K562 (cell line): ENCODE data around the gene ACOT2. TPM values are rescaled to one million over a fixed set of nuclear protein-coding genes. Genes with fewer than 3 reads are reported as not detected.

Source experiments
- ATAC-seq: fragments of 200-7000 bp; cut with Tn5 transposase; 3 replicates; pipeline ENCODE4 v1.9.1; 2020; ENCODE audit warnings: moderate library complexity
- BruUV-seq: library from RNA; stranded (reverse); fragments of 400-500 nt; replicated peaks from 2 replicates; lab custom pipeline; 2021; lab: Mats Ljungman, UMichigan
- CTCF ChIA-PET: fragments of 300-600 bp; formaldehyde crosslinking; extraction: SDS; loops from one replicate; lab custom pipeline; 2021; ENCODE audit warnings: low intra/inter-chr PET ratio; lab: Yijun Ruan, JAX
- POLR2A ChIA-PET: fragments of 300-600, 350-650 bp; sonication (Branson Sonifier 250); formaldehyde crosslinking; extraction: SDS; loops from one replicate; lab custom pipeline; 2021; ENCODE audit warnings: antibody characterized with exemption, inconsistent platforms; lab: Yijun Ruan, JAX
- DNase-seq, 4 experiments: peaks; one replicate each; pipeline versions ENCODE4 v3.0.0 to v3.0.0-alpha.2; 2011 to 2018; ENCODE audit warnings: low spot score in 3 of 4, mixed read lengths in 3 of 4; ENCODE audit errors: extremely low read depth in 1 of 4
- FAIRE-seq: peaks from 2 replicates; lab custom pipeline; 2011; peaks lifted over from hg19 to GRCh38; lab: Jason Lieb, UNC
- H2AFZ ChIP-seq: 2 replicates; pipeline ENCODE4 v1.6.0; 2011; ENCODE audit warnings: low read depth, low read length, control low read depth, inconsistent platforms
- H3K27ac ChIP-seq: fragments of 200-600 bp; 3 replicates; pipeline ENCODE4 v1.8.0; 2011; ENCODE audit warnings: low read depth, mild to moderate bottlenecking, control low read depth, inconsistent platforms, low read length, moderate library complexity, mixed read lengths; ENCODE audit errors: extremely low read depth
- H3K27me3 ChIP-seq, 2 experiments: fragments of 300-600 bp in 1 of 2; 2 replicates in 1 of 2; 3 replicates in 1 of 2; pipeline versions ENCODE4 v1.6.0 to v1.8.0; 2011; ENCODE audit warnings: inconsistent platforms in 2 of 2, low read length in 2 of 2, mild to moderate bottlenecking in 1 of 2, mixed read lengths in 1 of 2, moderate library complexity in 1 of 2; ENCODE audit not compliant: control insufficient read depth in 2 of 2, insufficient read depth in 2 of 2
- H3K36me3 ChIP-seq: fragments of 300-600 bp; 3 replicates; pipeline ENCODE4 v1.8.0; 2011; ENCODE audit warnings: mild to moderate bottlenecking, low read length, inconsistent platforms; ENCODE audit not compliant: control insufficient read depth, insufficient read depth
- H3K4me1 ChIP-seq, 2 experiments: fragments of 200-600 bp in 1 of 2; replicated peaks in 1 of 2; 2 replicates in 1 of 2; 3 replicates in 1 of 2; pipeline versions ENCODE4 v1.5.1 to v1.8.0; 2011; ENCODE audit warnings: inconsistent platforms in 2 of 2, low read length in 2 of 2, mild to moderate bottlenecking in 1 of 2, mixed read lengths in 1 of 2, moderate library complexity in 1 of 2; ENCODE audit not compliant: control insufficient read depth in 2 of 2, insufficient read depth in 2 of 2
- H3K4me2 ChIP-seq: 2 replicates; pipeline ENCODE4 v1.6.1; 2011; ENCODE audit warnings: low read length, control low read depth, inconsistent platforms, mixed read lengths; ENCODE audit not compliant: insufficient read depth
- H3K4me3 ChIP-seq: fragments of 200-600 bp; sonication (generic), shearing (Covaris generic); 2 replicates; pipeline ENCODE4 v1.5.1; 2016; ENCODE audit warnings: control low read depth, inconsistent platforms
- H3K79me2 ChIP-seq: fragments of 200-600 bp; 3 replicates; pipeline ENCODE4 v1.8.0; 2011; ENCODE audit warnings: low read length, inconsistent platforms; ENCODE audit not compliant: control insufficient read depth, insufficient read depth
- H3K9ac ChIP-seq, 2 experiments: 2 replicates each; pipeline versions ENCODE4 v1.6.0 to v1.6.1; 2011; ENCODE audit warnings: low read depth in 2 of 2, low read length in 2 of 2, control low read depth in 1 of 2, inconsistent platforms in 1 of 2, mild to moderate bottlenecking in 1 of 2, mixed read lengths in 1 of 2; ENCODE audit not compliant: insufficient read depth in 1 of 2
- H3K9me1 ChIP-seq: one replicate; pipeline ENCODE4 v1.6.0; 2011; ENCODE audit warnings: inconsistent platforms, mild to moderate bottlenecking, low read length, moderate library complexity; ENCODE audit not compliant: control insufficient read depth, insufficient read depth
- H3K9me3 ChIP-seq: replicated peaks from 2 replicates; pipeline ENCODE4 v1.5.1; 2011; ENCODE audit warnings: low read depth, low read length, inconsistent platforms; ENCODE audit not compliant: control insufficient read depth, insufficient read depth
- H4K20me1 ChIP-seq: replicated peaks from 2 replicates; pipeline ENCODE4 v1.6.1; 2011; ENCODE audit warnings: low read length, inconsistent platforms, mixed read lengths; ENCODE audit not compliant: control insufficient read depth, insufficient read depth
- BACH1 ChIP-seq: fragments of 200-800 bp; sonication (Bioruptor generic); IDR thresholded peaks from 2 replicates; pipeline ENCODE4 v1.6.1; 2016; ENCODE audit warnings: missing genetic modification characterization, missing compliant biosample characterization
- MCM5 ChIP-seq: fragments of 450-650 bp; IDR thresholded peaks from 2 replicates; pipeline ENCODE4 v1.6.1; 2016; ENCODE audit warnings: low read depth
- MEF2A ChIP-seq: IDR thresholded peaks from 2 replicates; pipeline ENCODE4 v1.6.1; 2011; ENCODE audit warnings: low read depth, mild to moderate bottlenecking, low read length, moderate library complexity; ENCODE audit not compliant: control insufficient read depth
- MIER1 ChIP-seq: fragments of 450-650 bp; IDR thresholded peaks from 2 replicates; pipeline ENCODE4 v1.6.1; 2016; ENCODE audit warnings: antibody characterized with exemption, mild to moderate bottlenecking, low read depth
- SAFB2 ChIP-seq: fragments of 200-400 bp; formaldehyde crosslinking; IDR thresholded peaks from 2 replicates; pipeline ENCODE4 v1.6.1; 2018; ENCODE audit warnings: borderline replicate concordance, low read length, low read depth, moderate library complexity; ENCODE audit not compliant: severe bottlenecking
- SP2 ChIP-seq: IDR thresholded peaks from 2 replicates; pipeline ENCODE4 v1.6.1; 2011; ENCODE audit warnings: mild to moderate bottlenecking, low read depth, low read length, moderate library complexity; ENCODE audit not compliant: poor library complexity, severe bottlenecking; ENCODE audit errors: extremely low read depth
- WHSC1 ChIP-seq: IDR thresholded peaks from one replicate; pipeline ENCODE4 v1.6.1; 2012; ENCODE audit warnings: low read length, control low read depth, inconsistent platforms
- whole genome bisulfite sequencing: fragments of 100-300 bp; shearing (Covaris generic); methylation state at CpG from one replicate; pipeline ENCODE4 v1.1.6; 2016; ENCODE audit warnings: low coverage, mixed read lengths; ENCODE audit not compliant: insufficient coverage; ENCODE audit errors: missing lambda C conversion rate; 5-methylcytosine and 5-hydroxymethylcytosine counted together
- in situ Hi-C: fragments of 300-500 bp; cut with MboI; formaldehyde crosslinking; loops from 4 replicates; pipeline ENCODE4 v1.15.0; 2018; ENCODE audit warnings: inconsistent platforms, mixed read lengths
- intact Hi-C: fragments of 100-400 bp; cut with micrococcal nuclease; formaldehyde crosslinking; loops from 2 replicates; pipeline ENCODE4 v1.14.2; 2022
- polyA plus RNA-seq, 8 experiments: library from polyadenylated mRNA; depleted of rRNA in 4 of 8; stranded (reverse) in 5 of 8; unstranded in 3 of 8; fragments of >200 nt; fragmentation: Nextera tagmentation in 2 of 8; fragmentation: Illumina TruSeq in 1 of 8; extraction: Ambion mirVana in 2 of 8; extraction: Trizol in 1 of 8; gene quantifications; 2 replicates each; pipeline versions ENCODE4 v1.2.1 to v1.2.3, GENCODE V29; 2011 to 2014; ENCODE audit warnings: inconsistent platforms in 1 of 8, missing spikeins in 1 of 8
- total RNA-seq, 7 experiments: library from RNA; depleted of rRNA in 6 of 7; stranded (reverse); fragments of >200 nt in 6 of 7; fragmentation: Illumina TruSeq in 2 of 7; extraction: Trizol in 2 of 7; gene quantifications; 2 replicates each; pipeline versions ENCODE4 v1.2.1 to v1.2.3, GENCODE V29; 2011 to 2021; ENCODE audit warnings: low replicate concordance in 1 of 7
- TF ChIP-seq, protein P1 (sequence below), 2 experiments: fragments of 150-350 bp in 1 of 2; IDR thresholded peaks; 2 replicates each; pipeline ENCODE4 v1.6.1; 2012 to 2016; ENCODE audit warnings: low read depth in 2 of 2, low read length in 2 of 2, mild to moderate bottlenecking in 1 of 2, moderate library complexity in 1 of 2
- TF ChIP-seq, protein P2 (sequence below): conservative IDR thresholded peaks from 2 replicates; pipeline ENCODE4 v1.6.1; 2011; ENCODE audit warnings: low read depth, mild to moderate bottlenecking, low read length; ENCODE audit not compliant: control insufficient read depth

ACOT2 gene
- total and polyA plus RNA-seq, 9 of the 15 experiments (the other 6 are each of a cell fraction or from before 2014, with no cell fraction given): 0.04 to 0.15 (median 0.04) TPM; not detected in 6

DNA sequence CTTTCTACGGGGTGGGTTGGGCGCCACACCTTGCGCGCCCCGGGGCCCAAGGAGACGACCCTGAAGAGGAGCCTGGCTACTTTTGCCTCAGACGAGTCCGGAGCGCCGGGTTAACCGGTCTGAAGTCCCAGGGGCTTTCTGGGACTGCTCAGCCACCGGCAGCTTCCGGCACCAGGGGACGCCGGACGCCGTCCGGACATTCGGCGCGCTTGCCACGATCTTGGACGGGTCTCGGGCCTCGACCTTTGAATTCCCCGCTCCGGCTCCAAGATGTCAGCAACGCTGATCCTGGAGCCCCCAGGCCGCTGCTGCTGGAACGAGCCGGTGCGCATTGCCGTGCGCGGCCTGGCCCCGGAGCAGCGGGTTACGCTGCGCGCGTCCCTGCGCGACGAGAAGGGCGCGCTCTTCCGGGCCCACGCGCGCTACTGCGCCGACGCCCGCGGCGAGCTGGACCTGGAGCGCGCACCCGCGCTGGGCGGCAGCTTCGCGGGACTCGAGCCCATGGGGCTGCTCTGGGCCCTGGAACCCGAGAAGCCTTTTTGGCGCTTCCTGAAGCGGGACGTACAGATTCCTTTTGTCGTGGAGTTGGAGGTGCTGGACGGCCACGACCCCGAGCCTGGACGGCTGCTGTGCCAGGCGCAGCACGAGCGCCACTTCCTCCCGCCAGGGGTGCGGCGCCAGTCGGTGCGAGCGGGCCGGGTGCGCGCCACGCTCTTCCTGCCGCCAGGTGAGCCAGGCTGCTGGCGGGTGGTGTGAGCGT, 22.9 kb downstream of the ACOT2 start, which contains the start of gene ACOT4:
ACOT4 (plus strand) TSS at position 184 of the 760 bp plus-strand sequence; CDS start at position 271, 87 bp downstream.
- DNase-seq (no peak), ATAC-seq (no peak), FAIRE-seq (no peak)
- Histone ChIP-seq H3K79me2 (no peaks in the 10 kb centered on the region), H3K27ac (no peak within 1 kb of the TSS), H3K27me3 (no peaks in the 10 kb centered on the region), H3K4me2 (no peak within 1 kb of the TSS), H3K9ac (no peak within 1 kb of the TSS), H3K9me3 (no peaks in the 10 kb centered on the region), H3K4me3 (no peak within 1 kb of the TSS), H3K9me1 (no peaks in the 10 kb centered on the region), H4K20me1 (no peaks in the 10 kb centered on the region), H3K4me1 (no peaks in the 10 kb centered on the region; a peak in 2 of 5 replicates), H3K36me3 (no peaks in the 10 kb centered on the region), H2AFZ (no peak within 1 kb of the TSS)
- ChIA-PET CTCF (no interaction called here), POLR2A (no interaction called here)
- WGBS: 88% methylated on average over 8 of the region's 89 CpGs
- TF ChIP-seq BACH1 (tag): no peak
- TF ChIP-seq, protein P1, sequence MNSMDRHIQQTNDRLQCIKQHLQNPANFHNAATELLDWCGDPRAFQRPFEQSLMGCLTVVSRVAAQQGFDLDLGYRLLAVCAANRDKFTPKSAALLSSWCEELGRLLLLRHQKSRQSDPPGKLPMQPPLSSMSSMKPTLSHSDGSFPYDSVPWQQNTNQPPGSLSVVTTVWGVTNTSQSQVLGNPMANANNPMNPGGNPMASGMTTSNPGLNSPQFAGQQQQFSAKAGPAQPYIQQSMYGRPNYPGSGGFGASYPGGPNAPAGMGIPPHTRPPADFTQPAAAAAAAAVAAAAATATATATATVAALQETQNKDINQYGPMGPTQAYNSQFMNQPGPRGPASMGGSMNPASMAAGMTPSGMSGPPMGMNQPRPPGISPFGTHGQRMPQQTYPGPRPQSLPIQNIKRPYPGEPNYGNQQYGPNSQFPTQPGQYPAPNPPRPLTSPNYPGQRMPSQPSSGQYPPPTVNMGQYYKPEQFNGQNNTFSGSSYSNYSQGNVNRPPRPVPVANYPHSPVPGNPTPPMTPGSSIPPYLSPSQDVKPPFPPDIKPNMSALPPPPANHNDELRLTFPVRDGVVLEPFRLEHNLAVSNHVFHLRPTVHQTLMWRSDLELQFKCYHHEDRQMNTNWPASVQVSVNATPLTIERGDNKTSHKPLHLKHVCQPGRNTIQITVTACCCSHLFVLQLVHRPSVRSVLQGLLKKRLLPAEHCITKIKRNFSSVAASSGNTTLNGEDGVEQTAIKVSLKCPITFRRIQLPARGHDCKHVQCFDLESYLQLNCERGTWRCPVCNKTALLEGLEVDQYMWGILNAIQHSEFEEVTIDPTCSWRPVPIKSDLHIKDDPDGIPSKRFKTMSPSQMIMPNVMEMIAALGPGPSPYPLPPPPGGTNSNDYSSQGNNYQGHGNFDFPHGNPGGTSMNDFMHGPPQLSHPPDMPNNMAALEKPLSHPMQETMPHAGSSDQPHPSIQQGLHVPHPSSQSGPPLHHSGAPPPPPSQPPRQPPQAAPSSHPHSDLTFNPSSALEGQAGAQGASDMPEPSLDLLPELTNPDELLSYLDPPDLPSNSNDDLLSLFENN (IDR thresholded peaks at IDR 0.05; ENCODE audit: low read depth in 2 of 2, low read length in 2 of 2): no peak
- no peak for TF ChIP-seq SP2
- no peak for TF ChIP-seq SAFB2
- no peak for TF ChIP-seq MIER1
- TF ChIP-seq MCM5: no peak
- no peak for TF ChIP-seq MEF2A
- no peak for TF ChIP-seq WHSC1
- TF ChIP-seq, protein P2, sequence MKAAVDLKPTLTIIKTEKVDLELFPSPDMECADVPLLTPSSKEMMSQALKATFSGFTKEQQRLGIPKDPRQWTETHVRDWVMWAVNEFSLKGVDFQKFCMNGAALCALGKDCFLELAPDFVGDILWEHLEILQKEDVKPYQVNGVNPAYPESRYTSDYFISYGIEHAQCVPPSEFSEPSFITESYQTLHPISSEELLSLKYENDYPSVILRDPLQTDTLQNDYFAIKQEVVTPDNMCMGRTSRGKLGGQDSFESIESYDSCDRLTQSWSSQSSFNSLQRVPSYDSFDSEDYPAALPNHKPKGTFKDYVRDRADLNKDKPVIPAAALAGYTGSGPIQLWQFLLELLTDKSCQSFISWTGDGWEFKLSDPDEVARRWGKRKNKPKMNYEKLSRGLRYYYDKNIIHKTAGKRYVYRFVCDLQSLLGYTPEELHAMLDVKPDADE: no peak
- intact Hi-C loops: no loop called here
- BruUV-seq: no TSS peak
- in situ Hi-C loops: no loop called here
